K562 (cell line): ENCODE data around the gene DHRS3. TPM values are rescaled to one million over a fixed set of nuclear protein-coding genes. Genes with fewer than 3 reads are reported as not detected.

Source experiments
- GTF2A2 ChIP-seq: IDR thresholded peaks from 2 replicates; pipeline ENCODE4 v1.6.1; 2016; ENCODE audit warnings: mild to moderate bottlenecking, missing genetic modification characterization, missing compliant biosample characterization
- ID3 ChIP-seq, 2 experiments: fragments of 250-450 bp in 1 of 2; fragments of 450-650 bp in 1 of 2; sonication (Bioruptor Pico) in 1 of 2; IDR thresholded peaks; 2 replicates each; pipeline versions ENCODE4 v1.6.1 to v1.8.0; 2016 to 2021; ENCODE audit warnings: mild to moderate bottlenecking in 2 of 2, moderate library complexity in 2 of 2, missing compliant biosample characterization in 1 of 2, missing genetic modification characterization in 1 of 2
- KDM5B ChIP-seq: fragments of 200-600 bp; sonication (generic); IDR thresholded peaks from 2 replicates; pipeline ENCODE4 v1.6.1; 2012; ENCODE audit warnings: low read depth, mild to moderate bottlenecking, moderate library complexity, low read length, control low read depth, inconsistent platforms; ENCODE audit not compliant: insufficient replicate concordance
- LCOR ChIP-seq: sonication (generic); formaldehyde crosslinking; IDR thresholded peaks from 2 replicates; pipeline ENCODE4 v1.8.0; 2022; ENCODE audit warnings: mild to moderate bottlenecking, missing genetic modification reagents
- MLX ChIP-seq, 2 experiments: fragments of 450-650 bp in 1 of 2; sonication (generic) in 1 of 2; formaldehyde crosslinking; conservative IDR thresholded peaks; 2 replicates each; pipeline versions ENCODE4 v1.4.0 to v1.8.1; 2020 to 2022; ENCODE audit warnings: mild to moderate bottlenecking in 1 of 2, missing genetic modification reagents in 1 of 2
- NR2F6 ChIP-seq: fragments of 450-650 bp; formaldehyde crosslinking; IDR thresholded peaks from 2 replicates; pipeline ENCODE4 v1.4.0; 2020; ENCODE audit warnings: mild to moderate bottlenecking
- SIX5 ChIP-seq, 2 experiments: IDR thresholded peaks; 2 replicates each; pipeline ENCODE4 v1.6.1; 2011; ENCODE audit warnings: low read length in 2 of 2, borderline replicate concordance in 1 of 2, low read depth in 1 of 2, mild to moderate bottlenecking in 1 of 2, moderate library complexity in 1 of 2; ENCODE audit not compliant: insufficient read depth in 1 of 2
- ZBED1 ChIP-seq: IDR thresholded peaks from 2 replicates; pipeline ENCODE4 v1.6.1; 2014
- ZBTB33 ChIP-seq: sonication (generic); formaldehyde crosslinking; IDR thresholded peaks from 2 replicates; pipeline ENCODE4 v1.8.1; 2023; ENCODE audit warnings: mild to moderate bottlenecking, missing genetic modification reagents
- ZNF263 ChIP-seq: sonication (generic); formaldehyde crosslinking; IDR thresholded peaks from 2 replicates; pipeline ENCODE4 v1.8.0; 2022; ENCODE audit warnings: mild to moderate bottlenecking, missing genetic modification reagents, borderline replicate concordance
- ZNF57 ChIP-seq: fragments of 450-650 bp; formaldehyde crosslinking; IDR thresholded peaks from 2 replicates; pipeline ENCODE4 v1.4.0; 2020; ENCODE audit warnings: mild to moderate bottlenecking, moderate library complexity
- ZNF592 ChIP-seq: fragments of 450-650 bp; IDR thresholded peaks from 2 replicates; pipeline ENCODE4 v1.6.1; 2017; ENCODE audit warnings: antibody characterized with exemption, mild to moderate bottlenecking
- polyA plus RNA-seq, 8 experiments: library from polyadenylated mRNA; depleted of rRNA in 4 of 8; stranded (reverse) in 5 of 8; unstranded in 3 of 8; fragments of >200 nt; fragmentation: Nextera tagmentation in 2 of 8; fragmentation: Illumina TruSeq in 1 of 8; extraction: Ambion mirVana in 2 of 8; extraction: Trizol in 1 of 8; gene quantifications; 2 replicates each; pipeline versions ENCODE4 v1.2.1 to v1.2.3, GENCODE V29; 2011 to 2014; ENCODE audit warnings: inconsistent platforms in 1 of 8, missing spikeins in 1 of 8
- total RNA-seq, 7 experiments: library from RNA; depleted of rRNA in 6 of 7; stranded (reverse); fragments of >200 nt in 6 of 7; fragmentation: Illumina TruSeq in 2 of 7; extraction: Trizol in 2 of 7; gene quantifications; 2 replicates each; pipeline versions ENCODE4 v1.2.1 to v1.2.3, GENCODE V29; 2011 to 2021; ENCODE audit warnings: low replicate concordance in 1 of 7
- TF ChIP-seq, protein P1 (sequence below): fragments of 250-450 bp; sonication (Bioruptor Pico); IDR thresholded peaks from 2 replicates; pipeline ENCODE4 v1.5.1; 2021; ENCODE audit warnings: mild to moderate bottlenecking

The DHRS3 gene
- total and polyA plus RNA-seq, 9 of the 15 experiments (the other 6 are each of a cell fraction or from before 2014, with no cell fraction given): 21.0 to 116 (median 58.7) TPM

- TF ChIP-seq LCOR (CRISPR knock-in tag) (no peak), ZNF592 (no peak), ZBED1 (no peak), MLX (CRISPR knock-in tag; conservative IDR thresholded peaks at IDR 0.05) (no peak), ZNF57 (no peak), ZNF263 (CRISPR knock-in tag) (no peak), ID3 (CRISPR knock-in tag; IDR thresholded peaks at IDR 0.05) (no peak), ID3 (tag; IDR thresholded peaks at IDR 0.05) (no peak), NR2F6 (no peak), GTF2A2 (tag) (no peak), SIX5 (IDR thresholded peaks at IDR 0.05; ENCODE audit: borderline replicate concordance in 1 of 2, insufficient read depth in 1 of 2, low read depth in 1 of 2, low read length in 2 of 2) (no peak), KDM5B (no peak), ZBTB33 (CRISPR knock-in tag) (0 out of 2 replicates have a peak, but pooled peaks have one; percentile 25)
- TF ChIP-seq, protein P1, sequence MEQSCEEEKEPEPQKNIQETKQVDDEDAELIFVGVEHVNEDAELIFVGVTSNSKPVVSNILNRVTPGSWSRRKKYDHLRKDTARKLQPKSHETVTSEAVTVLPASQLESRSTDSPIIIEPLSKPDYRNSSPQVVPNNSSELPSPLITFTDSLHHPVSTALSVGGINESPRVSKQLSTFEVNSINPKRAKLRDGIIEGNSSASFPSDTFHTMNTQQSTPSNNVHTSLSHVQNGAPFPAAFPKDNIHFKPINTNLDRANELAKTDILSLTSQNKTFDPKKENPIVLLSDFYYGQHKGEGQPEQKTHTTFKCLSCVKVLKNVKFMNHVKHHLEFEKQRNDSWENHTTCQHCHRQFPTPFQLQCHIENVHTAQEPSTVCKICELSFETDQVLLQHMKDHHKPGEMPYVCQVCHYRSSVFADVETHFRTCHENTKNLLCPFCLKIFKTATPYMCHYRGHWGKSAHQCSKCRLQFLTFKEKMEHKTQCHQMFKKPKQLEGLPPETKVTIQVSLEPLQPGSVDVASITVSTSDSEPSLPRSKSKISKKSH (CRISPR knock-in tag): peak; percentile 90; the same call in 1 of the 2 replicates
Measured at GRCh38 chr1:12562955-12563576, 54.9 kb downstream of the DHRS3 start (continued).
